ENCODE results near the gene STK17A.
A peak's percentile ranks its signal among the peaks of the same experiment; 100 is the strongest.

STK17A gene

GRCh38 chr7:43582503-43583423 lies at the start of gene STK17A:
Gene STK17A, plus strand, starts transcription at chr7:43583108. Its CDS starts 136 bp downstream, at chr7:43583244.
- peak; percentile 91 for DNase-seq

GRCh38 chr7:43533801-43534479 lies 49.0 kb upstream of the STK17A start:
- peak; percentile 36 for DNase-seq

- DNase-seq: peak; percentile 52
Measured at GRCh38 chr7:43535031-43535451, 47.9 kb upstream of the STK17A start.

GRCh38 chr7:43535810-43536585 lies 46.9 kb upstream of the STK17A start:
- DNase-seq: peak; percentile 92

- no peak for DNase-seq
Measured at GRCh38 chr7:43536773-43537172, 46.1 kb upstream of the STK17A start.

DNA sequence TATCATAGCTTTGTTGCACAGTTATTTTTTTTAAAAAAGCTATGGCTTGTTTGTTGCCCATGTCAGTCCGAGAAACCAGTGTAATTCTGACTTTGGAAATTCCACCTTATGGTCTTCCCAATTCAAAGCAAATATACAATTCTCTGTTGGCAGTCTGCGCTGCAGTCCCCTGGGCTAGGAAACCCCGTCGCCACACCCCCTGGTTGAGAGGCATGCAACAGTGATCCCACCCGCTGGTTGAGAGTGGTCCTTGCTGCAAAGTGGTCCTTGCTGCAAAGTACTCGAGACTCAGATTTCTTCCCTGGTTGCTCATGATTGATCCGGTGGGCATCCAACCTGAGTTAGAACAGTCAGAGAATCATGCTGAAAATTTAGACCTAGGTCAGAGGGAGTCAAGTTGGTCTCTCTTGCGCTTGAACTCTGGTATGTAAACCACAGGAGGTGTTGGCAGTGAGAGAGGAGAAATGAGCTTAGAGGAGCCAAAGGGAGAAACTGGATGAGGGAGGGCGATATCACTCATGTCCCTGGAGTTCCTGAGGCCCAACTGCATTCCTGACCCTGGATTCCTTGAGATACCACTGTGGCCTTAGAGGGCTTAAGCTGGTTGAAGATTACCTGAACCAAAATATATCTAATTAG lies 45.0 kb upstream of the STK17A start:
- peak; percentile 98 for DNase-seq

GRCh38 chr7:43538404-43538771 lies 44.5 kb upstream of the STK17A start:
- DNase-seq: no peak

GRCh38 chr7:43540471-43540870 lies 42.4 kb upstream of the STK17A start:
- no peak for DNase-seq

DNA sequence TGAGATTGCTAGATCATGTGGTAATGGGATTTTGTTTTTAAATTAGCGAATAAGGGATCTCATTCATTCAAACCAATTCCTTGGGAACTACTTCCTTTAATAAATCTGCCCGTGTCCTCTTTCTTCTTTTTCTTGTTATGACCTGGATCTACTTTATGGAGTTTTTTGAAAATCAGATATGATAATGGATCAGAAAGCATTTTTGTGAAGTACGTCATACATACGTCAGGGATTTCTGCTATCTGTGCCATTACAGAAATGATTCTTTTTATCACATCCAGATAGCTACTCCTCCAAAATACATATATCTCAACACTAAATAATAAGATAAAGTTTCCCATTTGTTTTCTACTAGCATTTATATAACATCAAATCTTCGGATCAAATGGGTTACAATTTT lies 40.2 kb upstream of the STK17A start:
- no peak for DNase-seq

DNA sequence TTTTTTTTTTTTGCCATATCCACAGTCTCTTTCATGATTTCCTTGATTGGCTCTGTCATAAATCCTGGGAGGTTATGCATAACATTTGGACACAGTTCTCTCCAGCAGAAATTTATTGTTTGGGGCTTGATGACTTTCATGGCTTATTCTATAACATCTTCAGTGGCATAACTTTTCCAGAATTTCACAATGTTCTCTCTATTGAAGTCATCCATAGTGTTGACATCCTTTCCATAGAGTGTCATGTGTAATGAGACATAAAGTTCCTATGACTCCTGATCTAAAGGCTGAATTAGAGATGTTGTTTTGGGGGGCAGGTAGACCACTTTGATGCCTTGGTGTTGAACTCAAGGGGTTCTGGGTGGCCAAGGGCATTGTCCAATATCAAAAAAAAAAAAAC lies 36.7 kb upstream of the STK17A start:
- no peak for DNase-seq

GRCh38 chr7:43550427-43550826 lies 32.5 kb upstream of the STK17A start:
- no peak for DNase-seq

DNA sequence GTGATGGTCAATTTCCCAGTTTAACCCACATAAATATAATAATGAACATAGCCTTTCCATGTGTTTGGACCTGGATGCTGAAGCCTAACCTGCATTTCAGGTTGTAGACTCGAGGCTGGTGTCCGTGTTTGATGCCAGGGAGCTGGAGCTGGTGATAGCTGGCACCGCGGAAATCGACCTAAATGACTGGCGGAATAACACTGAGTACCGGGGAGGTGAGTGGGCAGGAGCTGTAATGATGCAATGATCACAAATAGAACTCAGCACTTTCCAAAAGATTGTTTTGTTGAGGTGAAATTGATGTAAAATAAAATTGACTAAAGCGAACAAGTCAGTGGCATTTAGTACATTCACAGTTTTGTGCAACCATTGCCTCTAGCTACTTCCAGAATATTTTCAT lies 30.8 kb upstream of the STK17A start:
- DNase-seq: no peak

DNA sequence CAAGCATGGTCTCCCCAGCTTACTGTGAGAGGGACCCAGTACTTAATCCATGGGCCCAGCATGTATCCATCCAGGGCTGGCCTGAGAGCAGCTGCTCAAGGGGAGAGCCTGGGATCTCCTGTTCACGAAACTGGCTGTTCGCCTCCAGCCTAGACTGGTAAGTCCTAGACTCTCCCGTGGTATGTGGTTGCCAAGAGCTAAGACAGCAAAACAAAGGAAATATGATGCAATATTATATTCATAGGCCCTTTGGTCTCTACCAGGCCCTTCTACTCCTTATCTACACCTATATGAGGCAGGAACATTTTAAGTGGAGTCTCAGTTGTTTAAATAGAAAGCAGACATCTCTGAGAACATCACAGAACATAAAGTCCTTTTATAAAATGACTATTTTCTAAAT lies 28.9 kb upstream of the STK17A start:
- peak; percentile 96 for DNase-seq

DNA sequence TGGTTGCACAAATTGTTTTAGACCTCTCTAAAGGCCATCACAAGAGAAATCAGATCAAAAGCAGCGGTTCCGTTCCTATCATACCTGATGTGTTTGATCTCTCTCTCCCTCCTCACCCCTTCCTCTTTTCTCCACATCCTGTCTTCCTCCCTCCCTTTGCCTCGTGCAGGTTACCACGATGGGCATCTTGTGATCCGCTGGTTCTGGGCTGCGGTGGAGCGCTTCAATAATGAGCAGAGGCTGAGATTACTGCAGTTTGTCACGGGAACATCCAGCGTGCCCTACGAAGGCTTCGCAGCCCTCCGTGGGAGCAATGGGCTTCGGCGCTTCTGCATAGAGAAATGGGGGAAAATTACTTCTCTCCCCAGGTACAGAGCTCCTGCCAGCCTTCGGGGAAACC lies 28.5 kb upstream of the STK17A start:
- DNase-seq: no peak

GRCh38 chr7:43557831-43558495 lies 24.9 kb upstream of the STK17A start:
- DNase-seq: no peak

DNA sequence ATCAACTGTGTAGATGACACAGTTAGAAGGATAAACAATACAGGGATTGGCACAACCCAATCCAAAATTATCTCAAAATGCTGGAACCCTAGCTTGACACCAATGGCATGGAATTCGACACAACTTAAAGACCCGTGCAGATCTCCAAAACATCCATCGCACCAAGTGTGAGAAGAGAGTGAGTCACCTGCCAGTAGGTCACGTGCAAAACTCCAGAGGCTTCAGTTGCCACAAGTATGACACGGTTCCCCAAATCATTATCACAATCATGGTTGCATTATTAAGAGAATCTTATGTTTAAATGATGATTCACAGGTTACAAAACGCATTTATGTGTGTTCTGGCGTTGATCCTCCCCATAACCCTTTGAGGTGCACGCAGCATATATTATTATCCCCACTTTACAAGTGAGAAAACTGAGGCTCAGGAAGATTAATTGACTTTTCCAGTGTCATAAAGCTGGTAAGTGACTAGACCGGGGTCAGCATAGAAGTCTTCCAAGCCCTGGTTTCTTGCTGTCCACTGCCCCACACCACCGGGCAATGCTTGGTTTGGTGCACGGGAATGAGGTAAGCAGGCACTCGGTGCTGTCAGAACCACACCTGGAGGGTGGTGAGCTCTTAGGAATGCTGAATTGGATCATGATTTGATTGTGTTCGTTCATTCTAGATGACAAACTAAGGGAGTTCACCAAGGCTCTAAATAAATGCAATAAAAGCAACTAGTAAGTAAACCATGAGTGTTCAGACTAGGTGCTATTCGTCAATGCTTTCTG lies 23.6 kb upstream of the STK17A start:
- DNase-seq: no peak

DNA sequence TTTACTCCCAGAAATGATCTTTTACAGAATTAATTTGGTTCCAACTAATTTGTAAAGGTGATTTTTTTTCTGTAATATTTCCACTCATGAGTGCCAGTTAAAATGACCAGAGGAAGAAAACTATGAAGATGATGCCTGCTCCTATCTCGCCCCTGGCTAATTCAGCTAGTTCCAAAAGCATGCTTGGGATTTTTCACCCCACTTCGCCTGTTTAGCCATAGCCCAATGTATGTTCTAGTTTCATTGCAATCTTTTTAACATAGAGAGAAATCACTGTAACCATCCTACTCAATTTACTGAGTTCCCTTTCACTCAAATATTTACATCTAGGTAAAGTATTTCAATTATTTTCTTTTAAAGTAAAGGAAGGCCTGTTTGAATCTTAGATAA lies 23.0 kb upstream of the STK17A start:
- DNase-seq: no peak

DNA sequence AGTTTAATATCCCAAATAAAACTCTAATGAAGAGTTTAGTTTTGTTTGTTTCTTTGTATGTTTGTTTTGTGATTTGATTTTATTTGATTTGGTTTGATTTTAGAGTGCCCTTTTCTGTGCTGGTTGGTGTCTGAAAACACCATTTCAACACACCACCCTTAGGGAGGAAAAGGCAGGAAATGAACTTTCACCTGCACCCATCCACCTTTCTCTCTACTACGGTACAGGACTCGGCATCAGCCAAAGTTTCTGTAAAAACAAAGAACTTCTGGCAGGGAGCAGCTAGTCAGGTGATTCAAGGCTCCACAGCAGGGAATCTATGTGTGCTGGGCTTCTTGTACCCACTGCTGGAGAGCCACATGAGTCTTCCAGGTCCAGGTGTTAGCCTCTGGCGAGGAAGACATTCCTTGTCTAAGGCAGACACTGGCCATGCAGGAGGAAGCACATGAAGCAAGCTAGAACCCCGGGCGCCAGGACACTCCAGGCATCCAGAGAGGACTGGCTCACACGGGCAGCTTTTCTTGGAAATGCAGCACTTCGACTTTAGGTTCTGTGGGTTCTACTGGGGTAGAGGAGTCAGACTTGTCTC lies 22.1 kb upstream of the STK17A start:
- DNase-seq: no peak

GRCh38 chr7:43562383-43562782 lies 20.5 kb upstream of the STK17A start:
- DNase-seq: no peak

- no peak for DNase-seq
Measured at GRCh38 chr7:43565786-43566185, 17.1 kb upstream of the STK17A start.

- DNase-seq: peak; percentile 82
Measured at GRCh38 chr7:43568529-43568928, 14.4 kb upstream of the STK17A start.
